ENCODE measurements around the gene PLBD2. TPM values are rescaled to one million over a fixed set of nuclear protein-coding genes. Genes with fewer than 3 reads are reported as not detected.

Gene PLBD2
- polyA plus RNA-seq, 1 experiment = 16.0 TPM

- ChIA-PET POLR2A (no interaction called here), CTCF (no interaction called here)
- Histone ChIP-seq H3K27ac (ENCODE audit: low read depth, low read length) (no peak overlapping the region), H3K9me3 (ENCODE audit: control insufficient read depth, insufficient read depth, low read length) (no peaks in the 10 kb centered on the region), H3K4me3 (ENCODE audit: low read depth, low read length) (no peak overlapping the region), H3K27me3 (ENCODE audit: control insufficient read depth, insufficient read depth, low read length) (no peaks in the 10 kb centered on the region)
- no peak for DNase-seq (ENCODE audit: low read depth, low spot score)
- TF ChIP-seq, protein P1, sequence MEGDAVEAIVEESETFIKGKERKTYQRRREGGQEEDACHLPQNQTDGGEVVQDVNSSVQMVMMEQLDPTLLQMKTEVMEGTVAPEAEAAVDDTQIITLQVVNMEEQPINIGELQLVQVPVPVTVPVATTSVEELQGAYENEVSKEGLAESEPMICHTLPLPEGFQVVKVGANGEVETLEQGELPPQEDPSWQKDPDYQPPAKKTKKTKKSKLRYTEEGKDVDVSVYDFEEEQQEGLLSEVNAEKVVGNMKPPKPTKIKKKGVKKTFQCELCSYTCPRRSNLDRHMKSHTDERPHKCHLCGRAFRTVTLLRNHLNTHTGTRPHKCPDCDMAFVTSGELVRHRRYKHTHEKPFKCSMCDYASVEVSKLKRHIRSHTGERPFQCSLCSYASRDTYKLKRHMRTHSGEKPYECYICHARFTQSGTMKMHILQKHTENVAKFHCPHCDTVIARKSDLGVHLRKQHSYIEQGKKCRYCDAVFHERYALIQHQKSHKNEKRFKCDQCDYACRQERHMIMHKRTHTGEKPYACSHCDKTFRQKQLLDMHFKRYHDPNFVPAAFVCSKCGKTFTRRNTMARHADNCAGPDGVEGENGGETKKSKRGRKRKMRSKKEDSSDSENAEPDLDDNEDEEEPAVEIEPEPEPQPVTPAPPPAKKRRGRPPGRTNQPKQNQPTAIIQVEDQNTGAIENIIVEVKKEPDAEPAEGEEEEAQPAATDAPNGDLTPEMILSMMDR (IDR thresholded peaks at IDR 0.05; ENCODE audit: low read depth, low read length) = no peak
Observed at GRCh38 chr12:113329022-113329790, 29.2 kb upstream of the PLBD2 start.

- H3K27ac ChIP-seq (ENCODE audit: low read depth, low read length) = no peak overlapping the region
- no peak for DNase-seq (ENCODE audit: low read depth, low spot score)
- H3K9me3 ChIP-seq (ENCODE audit: control insufficient read depth, insufficient read depth, low read length) = no peaks in the 10 kb centered on the region
- no peaks in the 10 kb centered on the region for H3K27me3 ChIP-seq (ENCODE audit: control insufficient read depth, insufficient read depth, low read length)
- H3K4me3 ChIP-seq (ENCODE audit: low read depth, low read length) = no peak overlapping the region
- ChIA-PET POLR2A (no interaction called here), CTCF (interaction anchor here (0.6 kb wide), 1 partner anchor 133 kb away, joined by 4 read pairs; no protein-coding TSS in a partner anchor)
- TF ChIP-seq, protein P1 (IDR thresholded peaks at IDR 0.05; ENCODE audit: low read depth, low read length) = no peak
Observed at GRCh38 chr12:113329791-113330417, 28.5 kb upstream of the PLBD2 start.

DNA sequence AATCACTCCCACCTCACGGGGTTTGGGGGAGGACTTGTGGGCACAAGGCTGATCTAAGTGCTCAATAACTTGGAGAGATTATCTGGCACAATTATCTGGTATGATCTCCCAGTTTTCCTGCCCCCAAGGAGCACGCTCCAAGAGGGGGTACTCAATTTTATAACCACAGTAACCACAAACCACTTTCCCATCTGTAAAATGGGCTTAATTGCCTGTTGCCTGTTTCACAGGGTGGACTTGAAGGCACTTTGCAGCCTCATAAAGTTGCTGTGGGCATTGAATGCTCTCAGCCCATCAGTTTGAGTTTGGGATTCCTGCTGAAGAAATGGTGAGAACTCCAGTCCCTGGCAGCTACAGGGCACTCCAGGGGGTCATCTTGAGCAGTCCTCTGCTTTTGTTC lies 27.9 kb upstream of the PLBD2 start:
- Histone ChIP-seq H3K4me3 (ENCODE audit: low read depth, low read length) (no peak overlapping the region), H3K27me3 (ENCODE audit: control insufficient read depth, insufficient read depth, low read length) (no peaks in the 10 kb centered on the region), H3K9me3 (ENCODE audit: control insufficient read depth, insufficient read depth, low read length) (no peaks in the 10 kb centered on the region), H3K27ac (ENCODE audit: low read depth, low read length) (no peak overlapping the region)
- ChIA-PET POLR2A (no interaction called here), CTCF (interaction anchor here (0.6 kb wide), 1 partner anchor 133 kb away, joined by 4 read pairs; no protein-coding TSS in a partner anchor)
- DNase-seq (ENCODE audit: low read depth, low spot score) = no peak
- TF ChIP-seq, protein P1 (IDR thresholded peaks at IDR 0.05; ENCODE audit: low read depth, low read length) = no peak

DNA sequence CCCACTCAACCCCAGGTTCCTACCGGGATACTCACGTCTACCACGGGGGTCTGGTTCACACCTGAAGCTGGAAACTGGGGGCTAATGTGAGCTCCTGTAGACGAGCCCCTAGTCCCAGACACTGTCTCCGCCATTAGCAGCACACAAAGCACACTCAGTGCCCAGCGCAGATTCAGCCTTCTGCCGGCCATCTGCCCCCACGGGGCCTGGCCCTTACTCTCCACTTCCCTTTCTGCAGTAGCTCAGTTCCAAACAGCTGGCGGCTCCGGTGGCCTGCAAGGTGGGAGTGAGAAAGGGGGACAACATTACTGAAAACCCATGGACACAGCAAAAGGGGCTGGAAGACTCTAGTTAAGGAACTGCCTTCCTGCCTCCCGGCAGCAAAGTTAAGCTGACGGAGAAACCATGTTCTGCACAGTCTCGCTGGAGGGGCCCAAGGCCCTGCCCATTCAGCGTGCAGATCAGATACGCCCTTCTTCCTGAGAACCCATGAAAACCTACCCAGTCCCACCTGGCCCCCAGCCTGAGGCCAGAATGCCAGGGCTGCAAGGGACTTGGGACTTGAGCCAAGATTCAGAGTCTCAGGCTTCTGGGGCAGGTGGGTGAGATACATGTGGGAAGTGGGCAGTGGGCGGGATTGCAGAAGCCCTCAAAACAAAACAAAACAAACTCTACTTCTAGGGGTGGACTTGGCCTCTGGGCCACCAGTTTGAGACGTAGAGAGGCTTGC lies 25.5 kb upstream of the PLBD2 start:
- Histone ChIP-seq H3K27ac (ENCODE audit: low read depth, low read length) (no peak overlapping the region), H3K4me3 (ENCODE audit: low read depth, low read length) (no peak overlapping the region), H3K27me3 (ENCODE audit: control insufficient read depth, insufficient read depth, low read length) (no peaks in the 10 kb centered on the region), H3K9me3 (ENCODE audit: control insufficient read depth, insufficient read depth, low read length) (no peaks in the 10 kb centered on the region)
- DNase-seq (ENCODE audit: low read depth, low spot score) = no peak
- TF ChIP-seq, protein P1 (IDR thresholded peaks at IDR 0.05; ENCODE audit: low read depth, low read length) = no peak
- ChIA-PET CTCF (no interaction called here), POLR2A (no interaction called here)

- ChIA-PET CTCF (no interaction called here), POLR2A (interaction anchor here (0.7 kb wide), 1 partner anchor 560 kb away, joined by 6 read pairs; no protein-coding TSS in a partner anchor)
- H3K4me3 ChIP-seq (ENCODE audit: low read depth, low read length) = no peak overlapping the region
- TF ChIP-seq, protein P1 (IDR thresholded peaks at IDR 0.05; ENCODE audit: low read depth, low read length) = no peak
- H3K27me3 ChIP-seq (ENCODE audit: control insufficient read depth, insufficient read depth, low read length) = peaks cover under 1% of the 10 kb centered on the region
- DNase-seq (ENCODE audit: low read depth, low spot score) = no peak
- no peak overlapping the region for H3K27ac ChIP-seq (ENCODE audit: low read depth, low read length)
- no peaks in the 10 kb centered on the region for H3K9me3 ChIP-seq (ENCODE audit: control insufficient read depth, insufficient read depth, low read length)
Observed at GRCh38 chr12:113333418-113333750, 25.0 kb upstream of the PLBD2 start.

Measured in AG04450 (cell line).